SU-DHL-6 (cell line): ENCODE measurements around the gene CHMP6.

Experiments
- H2AFZ ChIP-seq: fragments of 200-600 bp; sonication (generic); 2 replicates; pipeline ENCODE4 v1.6.1; 2014; ENCODE audit warnings: low read depth, mild to moderate bottlenecking, moderate library complexity, mixed read lengths, antibody characterized with exemption, low read length; ENCODE audit not compliant: severe bottlenecking
- H3F3A ChIP-seq: fragments of 200-600 bp; shearing (Covaris generic); 2 replicates; pipeline ENCODE4 v1.6.0; 2016; ENCODE audit warnings: antibody characterized with exemption, mild to moderate bottlenecking; ENCODE audit not compliant: insufficient read depth
- H3K27ac ChIP-seq: fragments of 200-600 bp; sonication (generic); 2 replicates; pipeline ENCODE4 v1.5.1; 2016; ENCODE audit warnings: low read depth, mild to moderate bottlenecking, low read length, moderate library complexity, mixed read lengths
- H3K27me3 ChIP-seq: fragments of 200-600 bp; sonication (generic), shearing (Covaris generic); 2 replicates; pipeline ENCODE4 v1.6.0; 2014; ENCODE audit warnings: mild to moderate bottlenecking, low read length
- H3K36me3 ChIP-seq: fragments of 200-600 bp; sonication (generic); 2 replicates; pipeline ENCODE4 v1.6.1; 2014; ENCODE audit warnings: mild to moderate bottlenecking, low read length, mixed read lengths
- H3K4me2 ChIP-seq: fragments of 300-600, 200-600 bp; shearing (Covaris generic), sonication (generic); 2 replicates; pipeline ENCODE4 v1.6.0; 2014; ENCODE audit warnings: low read length, low read depth, mild to moderate bottlenecking; ENCODE audit not compliant: poor library complexity, severe bottlenecking
- H3K4me3 ChIP-seq: fragments of 200-600 bp; sonication (generic); 2 replicates; pipeline ENCODE4 v1.5.1; 2014; ENCODE audit warnings: antibody characterized with exemption, low read length, mild to moderate bottlenecking, mixed read lengths; ENCODE audit not compliant: insufficient read depth, poor library complexity, severe bottlenecking
- H3K79me2 ChIP-seq: fragments of 200-600 bp; sonication (generic); 2 replicates; pipeline ENCODE4 v1.6.1; 2014; ENCODE audit warnings: mild to moderate bottlenecking, low read length, moderate library complexity; ENCODE audit not compliant: insufficient read depth
- H3K9ac ChIP-seq: fragments of 200-600 bp; sonication (generic); 2 replicates; pipeline ENCODE4 v1.7.0; 2014; ENCODE audit warnings: mild to moderate bottlenecking, low read length
- H3K9me2 ChIP-seq: fragments of 200-600 bp; sonication (generic); replicated peaks from 2 replicates; pipeline ENCODE4 v1.6.1; 2014; ENCODE audit warnings: low read length; ENCODE audit not compliant: insufficient read depth
- H3K9me3 ChIP-seq: fragments of 200-600 bp; sonication (generic); 2 replicates; pipeline ENCODE4 v1.6.1; 2014; ENCODE audit warnings: low read length, mixed read lengths; ENCODE audit not compliant: insufficient read depth
- H4K20me1 ChIP-seq: fragments of 200-600 bp; sonication (generic); 2 replicates; pipeline ENCODE4 v1.6.1; 2014; ENCODE audit warnings: low read depth, mild to moderate bottlenecking, antibody characterized with exemption, low read length, moderate library complexity, mixed read lengths
- EZH2phosphoT487 ChIP-seq: fragments of 200-600 bp; sonication (generic), shearing (Covaris generic); conservative IDR thresholded peaks from 2 replicates; pipeline ENCODE4 v1.6.1; 2018; ENCODE audit warnings: mild to moderate bottlenecking, antibody characterized with exemption, low read length, moderate library complexity, mixed read lengths
- TF ChIP-seq, protein P1 (sequence below): fragments of 200-600 bp; sonication (generic); IDR thresholded peaks from one replicate; pipeline ENCODE4 v1.5.1; 2017; ENCODE audit warnings: antibody characterized with exemption, mild to moderate bottlenecking, low read length, moderate library complexity; ENCODE audit not compliant: insufficient read depth, poor library complexity, severe bottlenecking

The CHMP6 gene

GRCh38 chr17:80944326-80944725 lies 47.3 kb upstream of the CHMP6 start:
- H3K9me2 ChIP-seq: no peaks in the 10 kb centered on the region
- no peak overlapping the region for H3K9ac ChIP-seq
- TF ChIP-seq, protein P1, sequence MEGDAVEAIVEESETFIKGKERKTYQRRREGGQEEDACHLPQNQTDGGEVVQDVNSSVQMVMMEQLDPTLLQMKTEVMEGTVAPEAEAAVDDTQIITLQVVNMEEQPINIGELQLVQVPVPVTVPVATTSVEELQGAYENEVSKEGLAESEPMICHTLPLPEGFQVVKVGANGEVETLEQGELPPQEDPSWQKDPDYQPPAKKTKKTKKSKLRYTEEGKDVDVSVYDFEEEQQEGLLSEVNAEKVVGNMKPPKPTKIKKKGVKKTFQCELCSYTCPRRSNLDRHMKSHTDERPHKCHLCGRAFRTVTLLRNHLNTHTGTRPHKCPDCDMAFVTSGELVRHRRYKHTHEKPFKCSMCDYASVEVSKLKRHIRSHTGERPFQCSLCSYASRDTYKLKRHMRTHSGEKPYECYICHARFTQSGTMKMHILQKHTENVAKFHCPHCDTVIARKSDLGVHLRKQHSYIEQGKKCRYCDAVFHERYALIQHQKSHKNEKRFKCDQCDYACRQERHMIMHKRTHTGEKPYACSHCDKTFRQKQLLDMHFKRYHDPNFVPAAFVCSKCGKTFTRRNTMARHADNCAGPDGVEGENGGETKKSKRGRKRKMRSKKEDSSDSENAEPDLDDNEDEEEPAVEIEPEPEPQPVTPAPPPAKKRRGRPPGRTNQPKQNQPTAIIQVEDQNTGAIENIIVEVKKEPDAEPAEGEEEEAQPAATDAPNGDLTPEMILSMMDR: no peak
- no peak for TF ChIP-seq EZH2phosphoT487

GRCh38 chr17:80945736-80946135 lies 45.9 kb upstream of the CHMP6 start:
- Histone ChIP-seq H3K4me2 (no peak overlapping the region), H3K27me3 (no peaks in the 10 kb centered on the region), H3K4me3 (no peak overlapping the region), H3K9ac (no peak overlapping the region), H3F3A (no peaks in the 10 kb centered on the region), H3K9me2 (no peaks in the 10 kb centered on the region), H4K20me1 (no peaks in the 10 kb centered on the region), H3K36me3 (no peaks in the 10 kb centered on the region), H2AFZ (no peak overlapping the region), H3K27ac (no peak overlapping the region), H3K79me2 (no peaks in the 10 kb centered on the region), H3K9me3 (no peaks in the 10 kb centered on the region)
- TF ChIP-seq, protein P1: no peak
- no peak for TF ChIP-seq EZH2phosphoT487

More at GRCh38 chr17:80944326-80944725, 47.3 kb upstream of the CHMP6 start:
- Histone ChIP-seq H3K36me3 (no peaks in the 10 kb centered on the region), H4K20me1 (no peaks in the 10 kb centered on the region), H2AFZ (no peak overlapping the region), H3K4me3 (no peak overlapping the region), H3K79me2 (no peaks in the 10 kb centered on the region), H3K27me3 (no peaks in the 10 kb centered on the region), H3K9me3 (no peaks in the 10 kb centered on the region), H3F3A (no peaks in the 10 kb centered on the region), H3K27ac (no peak overlapping the region), H3K4me2 (no peak overlapping the region)

DNA sequence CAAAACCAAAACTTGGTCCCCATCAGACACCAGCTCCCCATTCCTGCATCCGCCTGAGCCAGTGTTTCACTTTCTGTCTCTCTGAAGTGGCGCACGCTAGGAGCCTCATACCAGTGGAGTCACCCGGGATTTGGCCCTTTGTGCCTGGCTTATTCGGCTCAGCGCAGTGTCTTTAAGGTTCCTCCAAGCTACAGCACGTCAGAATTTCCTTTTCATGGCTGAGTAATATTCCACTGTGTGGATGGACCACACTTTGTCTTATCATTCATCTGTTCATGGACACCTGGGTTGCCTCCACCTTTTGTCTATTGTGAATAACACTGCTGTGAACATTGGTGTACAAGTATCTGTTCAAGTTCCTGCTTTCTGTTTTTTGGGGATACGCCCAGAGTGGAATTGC lies 45.2 kb upstream of the CHMP6 start:
- Histone ChIP-seq H3K9me2 (no peaks in the 10 kb centered on the region), H3F3A (no peaks in the 10 kb centered on the region)

More for the DNA sequence above, 45.2 kb upstream of the CHMP6 start:
- TF ChIP-seq, protein P1: no peak
- TF ChIP-seq EZH2phosphoT487: no peak
- Histone ChIP-seq H3K79me2 (no peaks in the 10 kb centered on the region), H3K36me3 (no peaks in the 10 kb centered on the region), H4K20me1 (no peaks in the 10 kb centered on the region), H3K9ac (no peak overlapping the region), H3K27me3 (no peaks in the 10 kb centered on the region), H3K9me3 (no peaks in the 10 kb centered on the region), H3K4me2 (no peak overlapping the region), H3K4me3 (no peak overlapping the region), H2AFZ (no peak overlapping the region), H3K27ac (no peak overlapping the region)
